ENCODE data around the gene DUSP8.

Gene DUSP8

GRCh38 chr11:1530686-1531448 is 41.2 kb downstream of the DUSP8 start:
- Histone ChIP-seq H3K36me3 (ENCODE audit: low read length) (no peaks in the 10 kb centered on the region), H3K9me3 (ENCODE audit: insufficient read depth, low read length) (no peaks in the 10 kb centered on the region), H3K9me2 (replicated peaks; ENCODE audit: insufficient read depth, low read length) (no peaks in the 10 kb centered on the region), H3K27me3 (ENCODE audit: low read length) (no peaks in the 10 kb centered on the region), H2AFZ (ENCODE audit: low read depth, low read length, severe bottlenecking) (no peak overlapping the region), H3F3A (ENCODE audit: insufficient read depth) (no peaks in the 10 kb centered on the region), H3K9ac (ENCODE audit: low read length) (no peak overlapping the region), H3K4me2 (ENCODE audit: low read depth, low read length, poor library complexity, severe bottlenecking) (no peak overlapping the region), H3K27ac (ENCODE audit: low read depth, low read length) (no peak overlapping the region), H4K20me1 (ENCODE audit: low read depth, low read length) (no peaks in the 10 kb centered on the region), H3K79me2 (ENCODE audit: insufficient read depth, low read length) (peaks cover 84% of the 10 kb centered on the region), H3K4me3 (ENCODE audit: insufficient read depth, low read length, poor library complexity, severe bottlenecking) (no peak overlapping the region)
- TF ChIP-seq EZH2phosphoT487 (conservative IDR thresholded peaks at IDR 0.05; ENCODE audit: low read length) (no peak), CTCF (IDR thresholded peaks at IDR 0.05; ENCODE audit: insufficient read depth, low read length, poor library complexity, severe bottlenecking) (no peak)

GRCh38 chr11:1529774-1530173 is 42.3 kb downstream of the DUSP8 start:
- peaks cover 85% of the 10 kb centered on the region for H3K79me2 ChIP-seq (ENCODE audit: insufficient read depth, low read length)
- H3K27ac ChIP-seq (ENCODE audit: low read depth, low read length): 0 out of 2 replicates have a peak overlapping the region, but pooled peaks have one; percentile 18
- no peaks in the 10 kb centered on the region for H3K27me3 ChIP-seq (ENCODE audit: low read length)
- TF ChIP-seq CTCF (IDR thresholded peaks at IDR 0.05; ENCODE audit: insufficient read depth, low read length, poor library complexity, severe bottlenecking) (no peak), EZH2phosphoT487 (conservative IDR thresholded peaks at IDR 0.05; ENCODE audit: low read length) (no peak)
- no peaks in the 10 kb centered on the region for H3F3A ChIP-seq (ENCODE audit: insufficient read depth)
- no peak overlapping the region for H3K9ac ChIP-seq (ENCODE audit: low read length)
- no peaks in the 10 kb centered on the region for H4K20me1 ChIP-seq (ENCODE audit: low read depth, low read length)
- H3K36me3 ChIP-seq (ENCODE audit: low read length): no peaks in the 10 kb centered on the region
- H3K4me2 ChIP-seq (ENCODE audit: low read depth, low read length, poor library complexity, severe bottlenecking): no peak overlapping the region
- H2AFZ ChIP-seq (ENCODE audit: low read depth, low read length, severe bottlenecking): no peak overlapping the region
- H3K9me2 ChIP-seq (replicated peaks; ENCODE audit: insufficient read depth, low read length): no peaks in the 10 kb centered on the region
- H3K9me3 ChIP-seq (ENCODE audit: insufficient read depth, low read length): no peaks in the 10 kb centered on the region
- H3K4me3 ChIP-seq (ENCODE audit: insufficient read depth, low read length, poor library complexity, severe bottlenecking): no peak overlapping the region

- Histone ChIP-seq H3K4me2 (ENCODE audit: low read depth, low read length, poor library complexity, severe bottlenecking) (no peak overlapping the region), H3K9me3 (ENCODE audit: insufficient read depth, low read length) (no peaks in the 10 kb centered on the region), H3F3A (ENCODE audit: insufficient read depth) (peaks cover 3% of the 10 kb centered on the region; the same call in 1 of the 2 replicates), H3K9ac (ENCODE audit: low read length) (no peak overlapping the region), H3K79me2 (ENCODE audit: insufficient read depth, low read length) (peaks cover 85% of the 10 kb centered on the region), H3K36me3 (ENCODE audit: low read length) (no peaks in the 10 kb centered on the region), H3K27ac (ENCODE audit: low read depth, low read length) (no peak overlapping the region), H2AFZ (ENCODE audit: low read depth, low read length, severe bottlenecking) (no peak overlapping the region), H3K27me3 (ENCODE audit: low read length) (no peaks in the 10 kb centered on the region), H3K4me3 (ENCODE audit: insufficient read depth, low read length, poor library complexity, severe bottlenecking) (no peak overlapping the region), H4K20me1 (ENCODE audit: low read depth, low read length) (no peaks in the 10 kb centered on the region), H3K9me2 (replicated peaks; ENCODE audit: insufficient read depth, low read length) (no peaks in the 10 kb centered on the region)
- TF ChIP-seq CTCF (IDR thresholded peaks at IDR 0.05; ENCODE audit: insufficient read depth, low read length, poor library complexity, severe bottlenecking): no peak
These were observed 42.8 kb downstream of the DUSP8 start for GRCh38 chr11:1529286-1529685.

Measured in SU-DHL-6 (cell line).